GM23338 (cell line): ENCODE results near the gene MYOT. TPM values are rescaled to one million over a fixed set of nuclear protein-coding genes. Genes with fewer than 3 reads are reported as not detected.
A peak's percentile ranks its signal among the peaks of the same experiment; 100 is the strongest.

Source experiments
- ATAC-seq: fragments of 200-7000 bp; cut with Tn5 transposase; 3 replicates; pipeline ENCODE4 v1.9.1; 2020
- DNase-seq: peaks from one replicate; pipeline ENCODE4 v3.0.0-alpha.2; 2015; ENCODE audit warnings: low spot score
- H2AFZ ChIP-seq: fragments of 200-600 bp; sonication (generic); 2 replicates; pipeline ENCODE4 v1.8.0; 2016; ENCODE audit warnings: antibody characterized with exemption, mild to moderate bottlenecking, moderate library complexity
- H3F3A ChIP-seq: fragments of 200-600 bp; sonication (generic); replicated peaks from 2 replicates; pipeline ENCODE4 v1.8.0; 2017; ENCODE audit warnings: antibody characterized with exemption, mixed run types, low read depth
- H3K27ac ChIP-seq: fragments of 200-600 bp; sonication (generic); 2 replicates; pipeline ENCODE4 v1.6.1; 2016; ENCODE audit warnings: low read depth
- H3K27me3 ChIP-seq: fragments of 200-600 bp; sonication (generic); 2 replicates; pipeline ENCODE4 v1.8.0; 2016; ENCODE audit warnings: mild to moderate bottlenecking, mixed run types, moderate library complexity; ENCODE audit not compliant: insufficient read depth
- H3K36me3 ChIP-seq: fragments of 200-600 bp; sonication (generic); 2 replicates; pipeline ENCODE4 v1.8.0; 2016; ENCODE audit warnings: mild to moderate bottlenecking; ENCODE audit not compliant: insufficient read depth
- H3K4me1 ChIP-seq: fragments of 200-600 bp; sonication (generic); 2 replicates; pipeline ENCODE4 v1.8.0; 2016; ENCODE audit warnings: mild to moderate bottlenecking, moderate library complexity; ENCODE audit not compliant: insufficient read depth
- H3K4me2 ChIP-seq: fragments of 200-600 bp; sonication (generic); 2 replicates; pipeline ENCODE4 v1.7.1; 2017; ENCODE audit warnings: mixed run types
- H3K4me3 ChIP-seq: fragments of 200-600 bp; sonication (generic); 2 replicates; pipeline ENCODE4 v1.6.1; 2016; ENCODE audit warnings: mixed run types
- H3K79me2 ChIP-seq: fragments of 200-600 bp; sonication (generic); replicated peaks from 2 replicates; pipeline ENCODE4 v1.8.0; 2017; ENCODE audit warnings: mild to moderate bottlenecking; ENCODE audit not compliant: insufficient read depth
- H3K9me2 ChIP-seq: fragments of 200-600 bp; sonication (generic); 2 replicates; pipeline ENCODE4 v1.8.0; 2017; ENCODE audit not compliant: insufficient read depth
- H4K20me1 ChIP-seq: fragments of 200-600 bp; sonication (generic); replicated peaks from 2 replicates; pipeline ENCODE4 v1.8.0; 2017; ENCODE audit warnings: mild to moderate bottlenecking; ENCODE audit not compliant: insufficient read depth
- H3K27ac Mint-ChIP-seq: 2 replicates; pipeline ENCODE4 v1.8.0; 2020; ENCODE audit warnings: inconsistent platforms, mild to moderate bottlenecking, moderate library complexity, mixed read lengths
- H3K27me3 Mint-ChIP-seq: 3 replicates; pipeline ENCODE4 v1.8.0; 2022; ENCODE audit warnings: low read depth, mild to moderate bottlenecking, moderate library complexity, mixed read lengths, inconsistent platforms; ENCODE audit not compliant: insufficient read depth, poor library complexity
- H3K36me3 Mint-ChIP-seq: 3 replicates; pipeline ENCODE4 v1.8.0; 2021; ENCODE audit warnings: low read depth, mild to moderate bottlenecking, inconsistent platforms, moderate library complexity, mixed read lengths
- H3K4me1 Mint-ChIP-seq: 3 replicates; pipeline ENCODE4 v1.8.0; 2020; ENCODE audit warnings: mild to moderate bottlenecking, inconsistent platforms, mixed read lengths
- H3K4me3 Mint-ChIP-seq: 3 replicates; pipeline ENCODE4 v1.8.0; 2021; ENCODE audit warnings: moderate library complexity, mild to moderate bottlenecking, inconsistent platforms, mixed read lengths
- H3K9me3 Mint-ChIP-seq: 3 replicates; pipeline ENCODE4 v1.8.0; 2020; ENCODE audit warnings: moderate library complexity, mild to moderate bottlenecking, inconsistent platforms, mixed read lengths
- EZH2 ChIP-seq: fragments of 200-600 bp; sonication (generic); IDR thresholded peaks from one replicate; pipeline ENCODE4 v1.8.0; 2017; ENCODE audit warnings: antibody characterized with exemption, mild to moderate bottlenecking, low read depth; ENCODE audit not compliant: unreplicated experiment
- EZH2phosphoT487 ChIP-seq: fragments of 200-600 bp; sonication (generic); IDR thresholded peaks from one replicate; pipeline ENCODE4 v1.8.1; 2018; ENCODE audit warnings: antibody characterized with exemption; ENCODE audit not compliant: unreplicated experiment
- JUNB ChIP-seq: IDR thresholded peaks from one replicate; pipeline ENCODE4 v1.6.1; 2016; ENCODE audit warnings: antibody characterized with exemption; ENCODE audit not compliant: unreplicated experiment
- NANOG ChIP-seq: IDR thresholded peaks from 2 replicates; pipeline ENCODE4 v1.6.1; 2016; ENCODE audit warnings: antibody characterized with exemption, borderline replicate concordance
- POLR2AphosphoS5 ChIP-seq: IDR thresholded peaks from 2 replicates; pipeline ENCODE4 v1.6.1; 2016; ENCODE audit warnings: antibody characterized with exemption, low read depth
- STAT1 ChIP-seq: IDR thresholded peaks from one replicate; pipeline ENCODE4 v1.6.1; 2016; ENCODE audit warnings: antibody characterized with exemption; ENCODE audit not compliant: unreplicated experiment
- ZNF114 ChIP-seq: fragments of 250-450 bp; sonication (Bioruptor Pico); IDR thresholded peaks from 2 replicates; pipeline ENCODE4 v1.5.0; 2020; ENCODE audit warnings: mild to moderate bottlenecking, moderate library complexity
- ZNF331 ChIP-seq: fragments of 250-450 bp; sonication (Bioruptor Pico); IDR thresholded peaks from 2 replicates; pipeline ENCODE4 v1.5.0; 2020; ENCODE audit warnings: low read depth, mild to moderate bottlenecking, moderate library complexity
- polyA plus RNA-seq: library from polyadenylated mRNA; unstranded; fragments of >200 nt; fragmentation: Nextera tagmentation; extraction: Ambion mirVana; gene quantifications from 2 replicates; pipeline ENCODE4 v1.2.1, GENCODE V29; 2016
- total RNA-seq: library from RNA; depleted of rRNA; stranded (reverse); fragments of >200 nt; shearing (Covaris generic); gene quantifications from 2 replicates; pipeline ENCODE4 v1.2.3, GENCODE V29; 2014
- TF ChIP-seq, protein P1 (sequence below): IDR thresholded peaks from one replicate; pipeline ENCODE4 v1.6.1; 2018; ENCODE audit warnings: antibody characterized with exemption; ENCODE audit not compliant: unreplicated experiment
- TF ChIP-seq, protein P2 (sequence below): fragments of 250-450 bp; sonication (Bioruptor Pico); IDR thresholded peaks from 2 replicates; pipeline ENCODE4 v1.5.0; 2020; ENCODE audit warnings: mild to moderate bottlenecking, moderate library complexity
- TF ChIP-seq, protein P3 (sequence below): IDR thresholded peaks from 2 replicates; pipeline ENCODE4 v1.6.1; 2016; ENCODE audit warnings: antibody characterized with exemption

Gene MYOT
- total and polyA plus RNA-seq, 2 experiments from 2014 or later = 0.58 TPM; not detected in 1

DNA sequence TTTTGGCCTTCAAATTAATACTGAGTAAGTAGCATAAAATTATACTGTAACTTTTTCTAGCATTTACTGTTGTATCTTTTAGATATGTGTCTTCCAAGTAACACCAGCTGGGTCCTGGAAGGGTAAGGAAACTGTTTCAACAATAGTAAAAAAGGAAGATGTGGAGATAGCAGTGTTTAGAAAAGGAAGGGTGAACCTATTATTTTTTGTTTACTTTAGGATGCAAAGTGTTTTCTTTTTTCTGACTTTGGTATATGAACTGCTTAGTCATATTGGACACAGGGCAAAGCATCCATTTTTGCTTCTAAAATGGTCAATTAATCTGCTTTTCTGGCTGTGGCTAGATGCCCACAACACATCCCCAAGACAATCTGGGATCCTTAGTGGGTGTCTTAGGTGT, 26.9 kb downstream of the MYOT start (continued):
- TF ChIP-seq ZNF331 (CRISPR knock-in tag) (no peak), POLR2AphosphoS5 (no peak), EZH2 (no peak)
- TF ChIP-seq, protein P1, sequence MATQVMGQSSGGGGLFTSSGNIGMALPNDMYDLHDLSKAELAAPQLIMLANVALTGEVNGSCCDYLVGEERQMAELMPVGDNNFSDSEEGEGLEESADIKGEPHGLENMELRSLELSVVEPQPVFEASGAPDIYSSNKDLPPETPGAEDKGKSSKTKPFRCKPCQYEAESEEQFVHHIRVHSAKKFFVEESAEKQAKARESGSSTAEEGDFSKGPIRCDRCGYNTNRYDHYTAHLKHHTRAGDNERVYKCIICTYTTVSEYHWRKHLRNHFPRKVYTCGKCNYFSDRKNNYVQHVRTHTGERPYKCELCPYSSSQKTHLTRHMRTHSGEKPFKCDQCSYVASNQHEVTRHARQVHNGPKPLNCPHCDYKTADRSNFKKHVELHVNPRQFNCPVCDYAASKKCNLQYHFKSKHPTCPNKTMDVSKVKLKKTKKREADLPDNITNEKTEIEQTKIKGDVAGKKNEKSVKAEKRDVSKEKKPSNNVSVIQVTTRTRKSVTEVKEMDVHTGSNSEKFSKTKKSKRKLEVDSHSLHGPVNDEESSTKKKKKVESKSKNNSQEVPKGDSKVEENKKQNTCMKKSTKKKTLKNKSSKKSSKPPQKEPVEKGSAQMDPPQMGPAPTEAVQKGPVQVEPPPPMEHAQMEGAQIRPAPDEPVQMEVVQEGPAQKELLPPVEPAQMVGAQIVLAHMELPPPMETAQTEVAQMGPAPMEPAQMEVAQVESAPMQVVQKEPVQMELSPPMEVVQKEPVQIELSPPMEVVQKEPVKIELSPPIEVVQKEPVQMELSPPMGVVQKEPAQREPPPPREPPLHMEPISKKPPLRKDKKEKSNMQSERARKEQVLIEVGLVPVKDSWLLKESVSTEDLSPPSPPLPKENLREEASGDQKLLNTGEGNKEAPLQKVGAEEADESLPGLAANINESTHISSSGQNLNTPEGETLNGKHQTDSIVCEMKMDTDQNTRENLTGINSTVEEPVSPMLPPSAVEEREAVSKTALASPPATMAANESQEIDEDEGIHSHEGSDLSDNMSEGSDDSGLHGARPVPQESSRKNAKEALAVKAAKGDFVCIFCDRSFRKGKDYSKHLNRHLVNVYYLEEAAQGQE = no peak

DNA sequence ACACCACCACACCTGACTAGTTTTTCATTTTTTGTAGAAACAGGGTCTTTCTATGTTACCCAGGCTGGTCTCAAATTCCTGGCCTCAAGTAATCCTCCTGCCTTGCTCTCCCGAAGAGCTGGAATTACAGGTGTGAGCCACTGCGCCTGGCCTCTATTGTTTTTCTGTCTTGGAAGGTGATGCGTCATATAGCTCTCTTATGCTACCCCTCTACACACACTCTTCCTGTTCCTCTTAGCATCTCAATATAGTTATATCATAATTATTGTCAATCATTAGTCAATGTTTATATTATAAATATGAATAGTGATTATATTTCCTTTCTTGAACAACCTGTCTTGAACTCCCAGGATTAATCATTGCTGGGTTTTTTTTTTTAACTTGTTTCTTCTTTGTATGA, 28.9 kb downstream of the MYOT start:
- Histone ChIP-seq H3K36me3 (no peaks in the 10 kb centered on the region), H3K27me3 (no peaks in the 10 kb centered on the region), H2AFZ (peak overlapping the region; percentile 64), H3K4me1 (no peaks in the 10 kb centered on the region), H4K20me1 (no peaks in the 10 kb centered on the region), H3K79me2 (no peaks in the 10 kb centered on the region), H3K9me2 (no peaks in the 10 kb centered on the region), H3K4me3 (no peak overlapping the region), H3F3A (no peaks in the 10 kb centered on the region), H3K4me2 (no peak overlapping the region), H3K27ac (no peak overlapping the region)
- Mint-ChIP-seq H3K4me3 (no peak overlapping the region), H3K9me3 (no peaks in the 10 kb centered on the region), H3K27ac (no peak overlapping the region), H3K36me3 (no peaks in the 10 kb centered on the region), H3K4me1 (no peaks in the 10 kb centered on the region), H3K27me3 (no peaks in the 10 kb centered on the region)
- DNase-seq (no peak), ATAC-seq (no peak)
- TF ChIP-seq EZH2 (no peak), ZNF331 (CRISPR knock-in tag) (no peak), NANOG (no peak), STAT1 (no peak), ZNF114 (CRISPR knock-in tag) (no peak), JUNB (no peak), EZH2phosphoT487 (no peak)
- TF ChIP-seq, protein P1 = no peak
- TF ChIP-seq, protein P2, sequence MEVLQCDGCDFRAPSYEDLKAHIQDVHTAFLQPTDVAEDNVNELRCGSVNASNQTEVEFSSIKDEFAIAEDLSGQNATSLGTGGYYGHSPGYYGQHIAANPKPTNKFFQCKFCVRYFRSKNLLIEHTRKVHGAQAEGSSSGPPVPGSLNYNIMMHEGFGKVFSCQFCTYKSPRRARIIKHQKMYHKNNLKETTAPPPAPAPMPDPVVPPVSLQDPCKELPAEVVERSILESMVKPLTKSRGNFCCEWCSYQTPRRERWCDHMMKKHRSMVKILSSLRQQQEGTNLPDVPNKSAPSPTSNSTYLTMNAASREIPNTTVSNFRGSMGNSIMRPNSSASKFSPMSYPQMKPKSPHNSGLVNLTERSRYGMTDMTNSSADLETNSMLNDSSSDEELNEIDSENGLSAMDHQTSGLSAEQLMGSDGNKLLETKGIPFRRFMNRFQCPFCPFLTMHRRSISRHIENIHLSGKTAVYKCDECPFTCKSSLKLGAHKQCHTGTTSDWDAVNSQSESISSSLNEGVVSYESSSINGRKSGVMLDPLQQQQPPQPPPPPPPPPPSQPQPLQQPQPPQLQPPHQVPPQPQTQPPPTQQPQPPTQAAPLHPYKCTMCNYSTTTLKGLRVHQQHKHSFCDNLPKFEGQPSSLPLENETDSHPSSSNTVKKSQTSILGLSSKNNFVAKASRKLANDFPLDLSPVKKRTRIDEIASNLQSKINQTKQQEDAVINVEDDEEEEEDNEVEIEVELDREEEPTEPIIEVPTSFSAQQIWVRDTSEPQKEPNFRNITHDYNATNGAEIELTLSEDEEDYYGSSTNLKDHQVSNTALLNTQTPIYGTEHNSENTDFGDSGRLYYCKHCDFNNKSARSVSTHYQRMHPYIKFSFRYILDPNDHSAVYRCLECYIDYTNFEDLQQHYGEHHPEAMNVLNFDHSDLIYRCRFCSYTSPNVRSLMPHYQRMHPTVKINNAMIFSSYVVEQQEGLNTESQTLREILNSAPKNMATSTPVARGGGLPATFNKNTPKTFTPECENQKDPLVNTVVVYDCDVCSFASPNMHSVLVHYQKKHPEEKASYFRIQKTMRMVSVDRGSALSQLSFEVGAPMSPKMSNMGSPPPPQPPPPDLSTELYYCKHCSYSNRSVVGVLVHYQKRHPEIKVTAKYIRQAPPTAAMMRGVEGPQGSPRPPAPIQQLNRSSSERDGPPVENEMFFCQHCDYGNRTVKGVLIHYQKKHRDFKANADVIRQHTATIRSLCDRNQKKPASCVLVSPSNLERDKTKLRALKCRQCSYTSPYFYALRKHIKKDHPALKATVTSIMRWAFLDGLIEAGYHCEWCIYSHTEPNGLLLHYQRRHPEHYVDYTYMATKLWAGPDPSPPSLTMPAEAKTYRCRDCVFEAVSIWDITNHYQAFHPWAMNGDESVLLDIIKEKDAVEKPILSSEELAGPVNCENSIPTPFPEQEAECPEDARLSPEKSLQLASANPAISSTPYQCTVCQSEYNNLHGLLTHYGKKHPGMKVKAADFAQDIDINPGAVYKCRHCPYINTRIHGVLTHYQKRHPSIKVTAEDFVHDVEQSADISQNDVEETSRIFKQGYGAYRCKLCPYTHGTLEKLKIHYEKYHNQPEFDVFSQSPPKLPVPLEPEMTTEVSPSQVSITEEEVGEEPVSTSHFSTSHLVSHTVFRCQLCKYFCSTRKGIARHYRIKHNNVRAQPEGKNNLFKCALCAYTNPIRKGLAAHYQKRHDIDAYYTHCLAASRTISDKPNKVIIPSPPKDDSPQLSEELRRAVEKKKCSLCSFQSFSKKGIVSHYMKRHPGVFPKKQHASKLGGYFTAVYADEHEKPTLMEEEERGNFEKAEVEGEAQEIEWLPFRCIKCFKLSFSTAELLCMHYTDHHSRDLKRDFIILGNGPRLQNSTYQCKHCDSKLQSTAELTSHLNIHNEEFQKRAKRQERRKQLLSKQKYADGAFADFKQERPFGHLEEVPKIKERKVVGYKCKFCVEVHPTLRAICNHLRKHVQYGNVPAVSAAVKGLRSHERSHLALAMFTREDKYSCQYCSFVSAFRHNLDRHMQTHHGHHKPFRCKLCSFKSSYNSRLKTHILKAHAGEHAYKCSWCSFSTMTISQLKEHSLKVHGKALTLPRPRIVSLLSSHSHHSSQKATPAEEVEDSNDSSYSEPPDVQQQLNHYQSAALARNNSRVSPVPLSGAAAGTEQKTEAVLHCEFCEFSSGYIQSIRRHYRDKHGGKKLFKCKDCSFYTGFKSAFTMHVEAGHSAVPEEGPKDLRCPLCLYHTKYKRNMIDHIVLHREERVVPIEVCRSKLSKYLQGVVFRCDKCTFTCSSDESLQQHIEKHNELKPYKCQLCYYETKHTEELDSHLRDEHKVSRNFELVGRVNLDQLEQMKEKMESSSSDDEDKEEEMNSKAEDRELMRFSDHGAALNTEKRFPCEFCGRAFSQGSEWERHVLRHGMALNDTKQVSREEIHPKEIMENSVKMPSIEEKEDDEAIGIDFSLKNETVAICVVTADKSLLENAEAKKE = no peak
- TF ChIP-seq, protein P3, sequence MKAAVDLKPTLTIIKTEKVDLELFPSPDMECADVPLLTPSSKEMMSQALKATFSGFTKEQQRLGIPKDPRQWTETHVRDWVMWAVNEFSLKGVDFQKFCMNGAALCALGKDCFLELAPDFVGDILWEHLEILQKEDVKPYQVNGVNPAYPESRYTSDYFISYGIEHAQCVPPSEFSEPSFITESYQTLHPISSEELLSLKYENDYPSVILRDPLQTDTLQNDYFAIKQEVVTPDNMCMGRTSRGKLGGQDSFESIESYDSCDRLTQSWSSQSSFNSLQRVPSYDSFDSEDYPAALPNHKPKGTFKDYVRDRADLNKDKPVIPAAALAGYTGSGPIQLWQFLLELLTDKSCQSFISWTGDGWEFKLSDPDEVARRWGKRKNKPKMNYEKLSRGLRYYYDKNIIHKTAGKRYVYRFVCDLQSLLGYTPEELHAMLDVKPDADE = no peak
